Activated T-helper 17 cell treated with anti-CD3 and anti-CD28 coated beads, Interleukin-2, amount 50 U/mL, for 72 hours (primary cell): Measurements from ENCODE around the gene ATP2B2. TPM values are rescaled to one million over a fixed set of nuclear protein-coding genes. Genes with fewer than 3 reads are reported as not detected.
A peak's percentile ranks its signal among the peaks of the same experiment; 100 is the strongest.

Experiments
- ATAC-seq: fragments of 150-1000 bp; cut with Tn5 transposase; replicated peaks from 2 replicates; pipeline ENCODE4 v1.10.0; 2021; ENCODE audit warnings: mild to moderate bottlenecking, moderate library complexity
- H3K27ac Mint-ChIP-seq: one replicate; pipeline ENCODE4 v1.8.0; 2022; ENCODE audit warnings: mixed read lengths
- H3K27me3 Mint-ChIP-seq: one replicate; pipeline ENCODE4 v1.8.0; 2022; ENCODE audit warnings: mixed read lengths
- H3K36me3 Mint-ChIP-seq: one replicate; pipeline ENCODE4 v1.8.0; 2022; ENCODE audit warnings: low read depth, mild to moderate bottlenecking, mixed read lengths
- H3K4me1 Mint-ChIP-seq: one replicate; pipeline ENCODE4 v1.8.0; 2022; ENCODE audit warnings: mixed read lengths
- H3K4me3 Mint-ChIP-seq: one replicate; pipeline ENCODE4 v1.8.0; 2022; ENCODE audit warnings: mild to moderate bottlenecking, mixed read lengths
- H3K9me3 Mint-ChIP-seq: one replicate; pipeline ENCODE4 v1.8.0; 2022; ENCODE audit warnings: mixed read lengths
- total RNA-seq, 2 donors: library from RNA; stranded (reverse); gene quantifications; one replicate each; pipeline ENCODE4 v1.2.3, GENCODE V29; 2022

Gene ATP2B2
- total RNA-seq, 2 donors from 2014 or later: not detected

- peaks cover 17% of the 10 kb centered on the region for H3K27me3 Mint-ChIP-seq
- ATAC-seq: no peak
- H3K27ac Mint-ChIP-seq: no peak overlapping the region
- H3K36me3 Mint-ChIP-seq: no peaks in the 10 kb centered on the region
- H3K4me3 Mint-ChIP-seq: no peak overlapping the region
- H3K9me3 Mint-ChIP-seq: no peaks in the 10 kb centered on the region
- H3K4me1 Mint-ChIP-seq: peaks cover 3% of the 10 kb centered on the region
These were observed 5.5 kb upstream of the ATP2B2 start for GRCh38 chr3:10510743-10511432.

GRCh38 chr3:10510086-10510742, 4.8 kb upstream of the ATP2B2 start:
- Mint-ChIP-seq H3K4me1 (peaks cover 3% of the 10 kb centered on the region), H3K4me3 (no peak overlapping the region), H3K27ac (no peak overlapping the region), H3K9me3 (no peaks in the 10 kb centered on the region), H3K27me3 (peaks cover 17% of the 10 kb centered on the region), H3K36me3 (no peaks in the 10 kb centered on the region)
- no peak for ATAC-seq

GRCh38 chr3:10509325-10509724, 3.9 kb upstream of the ATP2B2 start:
- no peak for ATAC-seq
- H3K27me3 Mint-ChIP-seq: peaks cover 17% of the 10 kb centered on the region
- no peaks in the 10 kb centered on the region for H3K9me3 Mint-ChIP-seq
- H3K27ac Mint-ChIP-seq: no peak overlapping the region
- H3K4me3 Mint-ChIP-seq: no peak overlapping the region
- H3K36me3 Mint-ChIP-seq: no peaks in the 10 kb centered on the region
- peaks cover 3% of the 10 kb centered on the region for H3K4me1 Mint-ChIP-seq

GRCh38 chr3:10508619-10509260, 3.4 kb upstream of the ATP2B2 start:
- Mint-ChIP-seq H3K27me3 (peaks cover 21% of the 10 kb centered on the region), H3K36me3 (no peaks in the 10 kb centered on the region), H3K27ac (no peak overlapping the region), H3K4me1 (peaks cover 3% of the 10 kb centered on the region), H3K4me3 (no peak overlapping the region), H3K9me3 (no peaks in the 10 kb centered on the region)
- no peak for ATAC-seq

- peaks cover 3% of the 10 kb centered on the region for H3K4me1 Mint-ChIP-seq
- no peaks in the 10 kb centered on the region for H3K9me3 Mint-ChIP-seq
- peaks cover 22% of the 10 kb centered on the region for H3K27me3 Mint-ChIP-seq
- H3K4me3 Mint-ChIP-seq: no peak overlapping the region
- no peak for ATAC-seq
- H3K27ac Mint-ChIP-seq: no peak overlapping the region
- no peaks in the 10 kb centered on the region for H3K36me3 Mint-ChIP-seq
These were observed 2.8 kb upstream of the ATP2B2 start for GRCh38 chr3:10508235-10508618.

GRCh38 chr3:10507331-10507730, 1.9 kb upstream of the ATP2B2 start:
- Mint-ChIP-seq H3K36me3 (no peaks in the 10 kb centered on the region), H3K9me3 (no peaks in the 10 kb centered on the region), H3K4me3 (no peak overlapping the region), H3K27ac (no peak overlapping the region), H3K4me1 (peaks cover 3% of the 10 kb centered on the region), H3K27me3 (peaks cover 22% of the 10 kb centered on the region)
- ATAC-seq: no peak

- Mint-ChIP-seq H3K36me3 (no peaks in the 10 kb centered on the region), H3K4me3 (no peak overlapping the region), H3K4me1 (peaks cover 3% of the 10 kb centered on the region), H3K9me3 (no peaks in the 10 kb centered on the region), H3K27ac (no peak overlapping the region), H3K27me3 (peaks cover 22% of the 10 kb centered on the region)
- ATAC-seq: no peak
These were observed 1.3 kb upstream of the ATP2B2 start for GRCh38 chr3:10506696-10507095.

- ATAC-seq: no peak
- Mint-ChIP-seq H3K9me3 (no peaks in the 10 kb centered on the region), H3K36me3 (no peaks in the 10 kb centered on the region), H3K27me3 (peaks cover 19% of the 10 kb centered on the region), H3K4me1 (peaks cover 3% of the 10 kb centered on the region), H3K27ac (no peak overlapping the region), H3K4me3 (no peak overlapping the region)
These were observed 602 bp upstream of the ATP2B2 start for GRCh38 chr3:10505791-10506585.

GRCh38 chr3:10504171-10505049, 976 bp downstream of the ATP2B2 start:
- Mint-ChIP-seq H3K36me3 (no peaks in the 10 kb centered on the region), H3K4me3 (no peak overlapping the region), H3K27ac (no peak overlapping the region), H3K27me3 (peaks cover 20% of the 10 kb centered on the region), H3K9me3 (no peaks in the 10 kb centered on the region), H3K4me1 (peaks cover 3% of the 10 kb centered on the region)
- ATAC-seq: no peak

- Mint-ChIP-seq H3K4me3 (no peak overlapping the region), H3K4me1 (no peaks in the 10 kb centered on the region), H3K36me3 (no peaks in the 10 kb centered on the region), H3K9me3 (no peaks in the 10 kb centered on the region), H3K27me3 (peaks cover 14% of the 10 kb centered on the region), H3K27ac (no peak overlapping the region)
- no peak for ATAC-seq
These were observed 2.1 kb downstream of the ATP2B2 start for GRCh38 chr3:10503217-10503796.

- Mint-ChIP-seq H3K36me3 (no peaks in the 10 kb centered on the region), H3K27ac (no peak overlapping the region), H3K4me3 (no peak overlapping the region), H3K27me3 (peaks cover 11% of the 10 kb centered on the region), H3K4me1 (no peaks in the 10 kb centered on the region), H3K9me3 (no peaks in the 10 kb centered on the region)
- peak; percentile 42 for ATAC-seq
These were observed 3.1 kb downstream of the ATP2B2 start for GRCh38 chr3:10502185-10502880.

GRCh38 chr3:10501664-10502052, 3.7 kb downstream of the ATP2B2 start:
- Mint-ChIP-seq H3K27ac (no peak overlapping the region), H3K27me3 (peaks cover 11% of the 10 kb centered on the region), H3K4me3 (no peak overlapping the region), H3K4me1 (no peaks in the 10 kb centered on the region), H3K36me3 (no peaks in the 10 kb centered on the region), H3K9me3 (no peaks in the 10 kb centered on the region)
- ATAC-seq: no peak
